PC-9 (cell line): ENCODE results near the gene ULK2. TPM values are rescaled to one million over a fixed set of nuclear protein-coding genes. Genes with fewer than 3 reads are reported as not detected.

Experiments
- BruUV-seq: library from RNA; stranded (reverse); fragments of 400-500 nt; replicated peaks from 2 replicates; lab custom pipeline; 2021; lab: Mats Ljungman, UMichigan
- CTCF ChIA-PET: fragments of 300-600 bp; sonication (Branson Sonifier 250); formaldehyde crosslinking; loops from one replicate; lab custom pipeline; 2022; ENCODE audit warnings: antibody characterized with exemption; lab: Charles Lee
- POLR2A ChIA-PET: fragments of 300-600 bp; sonication (Branson Sonifier 250); formaldehyde crosslinking; loops from one replicate; lab custom pipeline; 2022; ENCODE audit warnings: antibody characterized with exemption; ENCODE audit not compliant: unreplicated experiment; lab: Charles Lee
- DNase-seq, 2 experiments: peaks; one replicate each; pipeline versions ENCODE4 v3.0.0 to v3.0.0-alpha.2; 2015 to 2022; ENCODE audit warnings: mixed read lengths in 1 of 2
- H2AFZ ChIP-seq: fragments of 200-600 bp; sonication (generic); 2 replicates; pipeline ENCODE4 v1.8.1; 2017; ENCODE audit warnings: antibody characterized with exemption
- H3F3A ChIP-seq: fragments of 200-600 bp; sonication (generic); 2 replicates; pipeline ENCODE4 v1.8.1; 2017; ENCODE audit warnings: antibody characterized with exemption, mild to moderate bottlenecking, low read depth; ENCODE audit not compliant: insufficient read depth
- H3K27ac ChIP-seq: fragments of 200-600 bp; sonication (generic); 2 replicates; pipeline ENCODE4 v1.6.1; 2016; ENCODE audit warnings: mixed run types
- H3K27me3 ChIP-seq: fragments of 200-600 bp; sonication (generic); 2 replicates; pipeline ENCODE4 v1.6.1; 2016; ENCODE audit warnings: low read depth, mixed run types; ENCODE audit not compliant: insufficient read depth
- H3K36me3 ChIP-seq: fragments of 200-600 bp; sonication (generic); 2 replicates; pipeline ENCODE4 v1.6.1; 2016; ENCODE audit warnings: low read depth, mixed run types
- H3K4me1 ChIP-seq: fragments of 200-600 bp; sonication (generic); replicated peaks from 2 replicates; pipeline ENCODE4 v1.6.1; 2016; ENCODE audit warnings: mixed run types; ENCODE audit not compliant: insufficient read depth
- H3K4me2 ChIP-seq: fragments of 200-600 bp; sonication (generic); 2 replicates; pipeline ENCODE4 v1.6.1; 2017; ENCODE audit warnings: mixed run types
- H3K4me3 ChIP-seq: fragments of 200-600 bp; sonication (generic); 2 replicates; pipeline ENCODE4 v1.6.1; 2016; ENCODE audit warnings: mixed run types
- H3K79me2 ChIP-seq: fragments of 200-600 bp; sonication (generic); 2 replicates; pipeline ENCODE4 v1.6.1; 2017; ENCODE audit warnings: low read depth, mixed run types
- H3K9me2 ChIP-seq: fragments of 200-600 bp; sonication (generic); 2 replicates; pipeline ENCODE4 v1.8.1; 2017; ENCODE audit warnings: mild to moderate bottlenecking; ENCODE audit not compliant: insufficient read depth
- H3K9me3 ChIP-seq: fragments of 200-600 bp; sonication (generic); 2 replicates; pipeline ENCODE4 v1.8.1; 2016; ENCODE audit warnings: low read depth; ENCODE audit not compliant: insufficient read depth
- H4K20me1 ChIP-seq: fragments of 200-600 bp; sonication (generic); 2 replicates; pipeline ENCODE4 v1.8.1; 2017; ENCODE audit not compliant: insufficient read depth
- EZH2 ChIP-seq: fragments of 200-600 bp; sonication (generic); IDR thresholded peaks from 2 replicates; pipeline ENCODE4 v1.8.0; 2017; ENCODE audit warnings: antibody characterized with exemption, low read depth
- intact Hi-C: fragments of 100-400 bp; cut with micrococcal nuclease; formaldehyde crosslinking; loops from one replicate; pipeline ENCODE4 v1.10.0; 2022; ENCODE audit not compliant: unreplicated experiment
- total RNA-seq: library from RNA; stranded (reverse); gene quantifications from 2 replicates; pipeline ENCODE4 v1.2.3, GENCODE V29; 2021
- TF ChIP-seq, protein P1 (sequence below): fragments of 200-600 bp; sonication (generic); conservative IDR thresholded peaks from 2 replicates; pipeline ENCODE4 v1.6.1; 2017; ENCODE audit warnings: mixed run types, antibody characterized with exemption, mild to moderate bottlenecking, moderate library complexity

The ULK2 gene
- total RNA-seq, 1 experiment from 2014 or later, result 8.7 TPM

DNA sequence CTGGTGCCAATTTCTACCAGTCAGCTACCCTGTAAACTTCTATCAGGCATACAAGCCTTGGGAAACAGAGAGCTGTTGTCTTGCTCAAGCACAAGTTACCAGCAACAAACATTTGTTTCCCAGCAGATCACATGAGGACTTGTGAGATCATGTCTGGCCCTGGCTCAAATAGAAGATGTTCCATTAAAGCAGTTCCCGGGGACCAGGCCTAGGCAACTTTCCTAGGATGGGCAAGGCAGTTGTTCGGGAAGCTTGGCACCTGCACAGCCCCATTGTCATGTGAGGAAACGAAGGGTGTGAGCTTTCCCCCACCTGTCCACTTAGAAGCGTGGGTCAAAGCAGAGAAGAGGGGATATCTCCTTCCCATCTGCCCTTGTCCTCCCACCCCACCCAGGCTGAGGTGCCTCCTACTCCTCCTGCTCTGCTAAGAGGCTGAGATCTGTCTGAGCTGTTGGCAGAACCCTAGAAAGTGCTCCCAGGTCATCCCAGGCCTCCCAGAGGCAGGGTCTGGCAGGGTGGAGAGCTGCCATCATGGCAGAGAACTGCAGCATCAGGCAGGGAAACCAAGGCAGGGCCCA lies 140.1 kb downstream of the ULK2 start:
- intact Hi-C loops, result loop anchor here (1.0 kb wide), 2 partner anchors 21 to 26 kb away; partner anchors contain the start of gene ALDH3A1
- Histone ChIP-seq H3K9me2 (no peaks in the 10 kb centered on the region), H3K79me2 (no peaks in the 10 kb centered on the region), H4K20me1 (no peaks in the 10 kb centered on the region), H3K4me1 (peaks cover 64% of the 10 kb centered on the region), H3K27ac (peak overlapping the region; percentile 70), H3K4me3 (no peak overlapping the region), H3K27me3 (no peaks in the 10 kb centered on the region), H2AFZ (no peak overlapping the region), H3K9me3 (no peaks in the 10 kb centered on the region), H3F3A (peaks cover 54% of the 10 kb centered on the region), H3K36me3 (no peaks in the 10 kb centered on the region), H3K4me2 (peak overlapping the region; percentile 44)
- POLR2A ChIA-PET, result interaction anchor here (0.6 to 1.6 kb wide), 7 partner anchors 10 to 404 kb away, joined by 3 to 22 read pairs (median 5); partner anchors contain the start of genes ALDH3A1 and ALDH3A2
- CTCF ChIA-PET, result interaction anchor here (1.0 to 1.7 kb wide), 4 partner anchors 13 to 35 kb away, joined by 4 to 9 read pairs (median 4); no protein-coding TSS in a partner anchor
- TF ChIP-seq, protein P1, sequence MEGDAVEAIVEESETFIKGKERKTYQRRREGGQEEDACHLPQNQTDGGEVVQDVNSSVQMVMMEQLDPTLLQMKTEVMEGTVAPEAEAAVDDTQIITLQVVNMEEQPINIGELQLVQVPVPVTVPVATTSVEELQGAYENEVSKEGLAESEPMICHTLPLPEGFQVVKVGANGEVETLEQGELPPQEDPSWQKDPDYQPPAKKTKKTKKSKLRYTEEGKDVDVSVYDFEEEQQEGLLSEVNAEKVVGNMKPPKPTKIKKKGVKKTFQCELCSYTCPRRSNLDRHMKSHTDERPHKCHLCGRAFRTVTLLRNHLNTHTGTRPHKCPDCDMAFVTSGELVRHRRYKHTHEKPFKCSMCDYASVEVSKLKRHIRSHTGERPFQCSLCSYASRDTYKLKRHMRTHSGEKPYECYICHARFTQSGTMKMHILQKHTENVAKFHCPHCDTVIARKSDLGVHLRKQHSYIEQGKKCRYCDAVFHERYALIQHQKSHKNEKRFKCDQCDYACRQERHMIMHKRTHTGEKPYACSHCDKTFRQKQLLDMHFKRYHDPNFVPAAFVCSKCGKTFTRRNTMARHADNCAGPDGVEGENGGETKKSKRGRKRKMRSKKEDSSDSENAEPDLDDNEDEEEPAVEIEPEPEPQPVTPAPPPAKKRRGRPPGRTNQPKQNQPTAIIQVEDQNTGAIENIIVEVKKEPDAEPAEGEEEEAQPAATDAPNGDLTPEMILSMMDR, result no peak
- no peak for TF ChIP-seq EZH2
- peak in 1 of 2 experiments; percentile 54 for DNase-seq
- BruUV-seq, result no TSS peak

DNA sequence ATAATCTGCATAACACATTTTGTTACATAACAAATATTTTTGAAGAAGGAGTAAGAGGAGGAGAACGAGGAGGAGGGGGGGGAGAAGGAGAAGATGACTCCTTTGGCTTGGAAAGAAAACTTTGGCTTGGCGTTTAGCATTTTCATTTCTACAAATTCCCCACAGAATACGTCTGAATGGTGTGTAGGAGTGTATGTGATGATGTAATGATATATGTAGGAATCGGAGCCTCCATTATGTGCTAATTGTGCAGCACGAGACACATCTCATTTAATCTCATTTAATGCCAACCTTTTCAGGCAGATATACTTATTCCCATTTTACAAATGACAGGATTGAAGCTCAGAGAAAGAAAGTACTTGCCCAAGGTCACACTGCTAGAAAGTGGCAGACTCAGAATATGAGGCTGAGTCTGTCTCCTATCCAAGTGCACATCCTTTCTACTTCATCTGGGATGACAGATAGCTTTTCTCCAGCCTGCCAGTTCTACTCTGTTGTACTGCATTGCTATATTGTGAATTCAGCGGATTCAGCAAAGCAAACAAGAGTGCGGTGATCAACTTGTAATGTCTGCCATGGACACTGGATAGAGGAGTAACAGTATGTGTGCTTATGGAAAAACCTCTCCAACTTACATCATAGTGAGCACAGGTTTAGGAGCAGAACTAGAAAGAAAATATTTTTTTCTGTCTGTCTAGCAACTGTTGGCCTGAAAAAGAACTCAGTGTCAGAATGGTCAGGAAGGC lies 140.9 kb downstream of the ULK2 start:
- ChIA-PET CTCF (interaction anchor here (1.1 kb wide), 1 partner anchor 25 kb away, joined by 4 read pairs; no protein-coding TSS in a partner anchor), POLR2A (no interaction called here)
- intact Hi-C loops, result no loop called here
- no peaks in the 10 kb centered on the region for H3K9me2 ChIP-seq
- peak overlapping the region; percentile 44 for H3K4me2 ChIP-seq
- no peak for TF ChIP-seq EZH2
- TF ChIP-seq, protein P1, result no peak
- no peaks in the 10 kb centered on the region for H3K9me3 ChIP-seq
- H3K27ac ChIP-seq, result peak overlapping the region; percentile 70
- H2AFZ ChIP-seq, result no peak overlapping the region
- DNase-seq, result no peak
- H3K27me3 ChIP-seq, result no peaks in the 10 kb centered on the region
- no peak overlapping the region for H3K4me3 ChIP-seq
- no peaks in the 10 kb centered on the region for H4K20me1 ChIP-seq
- no TSS peak for BruUV-seq
- no peaks in the 10 kb centered on the region for H3K79me2 ChIP-seq
- H3F3A ChIP-seq, result peaks cover 54% of the 10 kb centered on the region
- no peaks in the 10 kb centered on the region for H3K36me3 ChIP-seq
- H3K4me1 ChIP-seq, result peaks cover 71% of the 10 kb centered on the region

DNA sequence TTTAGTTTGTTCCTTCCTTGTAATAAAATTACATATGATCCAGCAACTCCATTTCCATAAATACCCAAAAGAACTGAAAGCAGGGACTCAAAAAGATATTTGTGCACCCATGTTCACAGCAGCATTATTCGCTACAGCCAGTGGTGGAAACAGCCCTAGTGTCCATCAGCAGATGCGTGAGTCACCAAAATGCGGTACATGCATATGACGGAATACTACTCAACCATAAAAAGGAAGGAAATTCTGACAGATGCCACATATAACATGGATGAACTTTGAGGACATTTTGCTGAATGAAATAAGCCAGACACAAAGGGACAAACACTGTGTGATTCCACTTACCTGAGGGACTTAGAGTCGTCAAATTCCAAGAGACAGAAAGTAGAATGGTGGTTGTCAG lies 142.2 kb downstream of the ULK2 start:
- H3K4me1 ChIP-seq, result peaks cover 84% of the 10 kb centered on the region
- no peaks in the 10 kb centered on the region for H4K20me1 ChIP-seq
- intact Hi-C loops, result no loop called here
- no peaks in the 10 kb centered on the region for H3K27me3 ChIP-seq
- peaks cover 62% of the 10 kb centered on the region for H3F3A ChIP-seq
- ChIA-PET POLR2A (interaction anchor here (0.6 to 0.7 kb wide), 2 partner anchors 12 to 466 kb away, joined by 3 to 27 read pairs; no protein-coding TSS in a partner anchor), CTCF (interaction anchor here (1.1 kb wide), 1 partner anchor 28 kb away, joined by 4 read pairs; no protein-coding TSS in a partner anchor)
- no peak for TF ChIP-seq EZH2
- TF ChIP-seq, protein P1, result no peak
- no TSS peak for BruUV-seq
- no peaks in the 10 kb centered on the region for H3K9me3 ChIP-seq
- no peak overlapping the region for H2AFZ ChIP-seq
- H3K36me3 ChIP-seq, result no peaks in the 10 kb centered on the region
- no peak for DNase-seq
- no peak overlapping the region for H3K4me3 ChIP-seq
- peak overlapping the region; percentile 72 for H3K27ac ChIP-seq
- H3K4me2 ChIP-seq, result peak overlapping the region; percentile 69
- H3K79me2 ChIP-seq, result no peaks in the 10 kb centered on the region
- no peaks in the 10 kb centered on the region for H3K9me2 ChIP-seq
